ENCODE measurements around the gene FYN.

The FYN gene

GRCh38 chr6:111806165-111806547 is 67.1 kb downstream of the FYN start:
- H3K4me3 ChIP-seq (replicated peaks; ENCODE audit: low read depth, low read length), result no peak overlapping the region
- no peak for DNase-seq (ENCODE audit: extremely low read depth, low read depth)
- TF ChIP-seq CTCF (IDR thresholded peaks at IDR 0.05; ENCODE audit: low read depth, low read length, missing control alignments), result no peak

GRCh38 chr6:111805511-111806164 is 67.6 kb downstream of the FYN start:
- no peak for DNase-seq (ENCODE audit: extremely low read depth, low read depth)
- no peak overlapping the region for H3K4me3 ChIP-seq (replicated peaks; ENCODE audit: low read depth, low read length)
- TF ChIP-seq CTCF (IDR thresholded peaks at IDR 0.05; ENCODE audit: low read depth, low read length, missing control alignments), result no peak

GRCh38 chr6:111804627-111805235 is 68.5 kb downstream of the FYN start:
- no peak for TF ChIP-seq CTCF (IDR thresholded peaks at IDR 0.05; ENCODE audit: low read depth, low read length, missing control alignments)
- no peak overlapping the region for H3K4me3 ChIP-seq (replicated peaks; ENCODE audit: low read depth, low read length)
- DNase-seq (ENCODE audit: extremely low read depth, low read depth), result no peak

- no peak for TF ChIP-seq CTCF (IDR thresholded peaks at IDR 0.05; ENCODE audit: low read depth, low read length, missing control alignments)
- no peak for DNase-seq (ENCODE audit: extremely low read depth, low read depth)
- H3K4me3 ChIP-seq (replicated peaks; ENCODE audit: low read depth, low read length), result no peak overlapping the region
These were observed 69.4 kb downstream of the FYN start for GRCh38 chr6:111803804-111804203.

GRCh38 chr6:111803371-111803770 is 69.9 kb downstream of the FYN start:
- no peak for TF ChIP-seq CTCF (IDR thresholded peaks at IDR 0.05; ENCODE audit: low read depth, low read length, missing control alignments)
- no peak overlapping the region for H3K4me3 ChIP-seq (replicated peaks; ENCODE audit: low read depth, low read length)
- no peak for DNase-seq (ENCODE audit: extremely low read depth, low read depth)

- no peak for DNase-seq (ENCODE audit: extremely low read depth, low read depth)
- H3K4me3 ChIP-seq (replicated peaks; ENCODE audit: low read depth, low read length), result no peak overlapping the region
- no peak for TF ChIP-seq CTCF (IDR thresholded peaks at IDR 0.05; ENCODE audit: low read depth, low read length, missing control alignments)
These were observed 70.4 kb downstream of the FYN start for GRCh38 chr6:111802720-111803330.
